NCI-H146 treated with DMSO at 0.1 percent for 48 hours (cell line): Measurements from ENCODE around the gene TTLL3.

ENCODE experiments used
- DNase-seq: peaks from one replicate; lab custom pipeline; 2025; ENCODE audit not compliant: unreplicated experiment; lab: John Stamatoyannopoulos, UW

TTLL3 gene

DNA sequence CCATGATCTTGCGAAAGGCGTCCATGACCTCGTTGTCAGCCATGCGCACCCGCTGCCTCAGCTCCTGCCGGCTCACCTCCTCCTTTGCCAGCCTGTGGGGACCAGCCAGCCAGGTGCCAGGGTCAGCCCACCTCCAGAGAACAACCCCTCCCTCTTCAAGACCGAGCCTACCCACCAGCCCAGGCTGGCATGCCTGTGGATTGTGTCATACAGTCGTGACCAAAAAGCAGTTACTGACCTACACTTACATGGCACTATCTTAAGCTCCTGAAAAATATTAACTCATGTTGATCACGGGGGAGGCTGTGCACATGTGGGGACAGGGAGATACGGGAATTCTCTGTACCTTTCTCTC lies 29.6 kb upstream of the TTLL3 start:
- no peak for DNase-seq

- no peak for DNase-seq
Observed at GRCh38 chr3:9780910-9781309, 29.2 kb upstream of the TTLL3 start.

DNA sequence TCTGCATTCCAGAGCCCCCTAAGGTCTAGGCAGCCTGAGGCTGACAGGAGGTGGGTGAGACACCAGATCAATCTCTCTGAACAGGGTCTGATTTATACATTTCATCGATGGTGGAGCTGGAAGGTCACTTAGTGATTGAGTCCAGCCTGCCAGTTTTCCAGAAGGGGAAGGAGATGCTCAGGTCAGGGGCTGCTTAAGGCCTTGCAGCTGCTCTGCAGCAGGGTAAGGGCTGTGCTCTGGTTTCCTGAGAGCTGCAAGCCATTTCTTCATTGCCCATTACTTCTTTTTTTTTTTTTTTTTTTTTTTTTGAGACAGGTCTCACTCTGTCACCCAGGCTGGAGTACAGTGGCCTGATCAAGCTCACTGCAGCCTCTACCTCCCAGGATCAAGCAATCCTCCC lies 28.5 kb upstream of the TTLL3 start:
- no peak for DNase-seq

- no peak for DNase-seq
Observed at GRCh38 chr3:9781978-9782603, 28.0 kb upstream of the TTLL3 start.

GRCh38 chr3:9782770-9783169 lies 27.3 kb upstream of the TTLL3 start:
- no peak for DNase-seq

DNA sequence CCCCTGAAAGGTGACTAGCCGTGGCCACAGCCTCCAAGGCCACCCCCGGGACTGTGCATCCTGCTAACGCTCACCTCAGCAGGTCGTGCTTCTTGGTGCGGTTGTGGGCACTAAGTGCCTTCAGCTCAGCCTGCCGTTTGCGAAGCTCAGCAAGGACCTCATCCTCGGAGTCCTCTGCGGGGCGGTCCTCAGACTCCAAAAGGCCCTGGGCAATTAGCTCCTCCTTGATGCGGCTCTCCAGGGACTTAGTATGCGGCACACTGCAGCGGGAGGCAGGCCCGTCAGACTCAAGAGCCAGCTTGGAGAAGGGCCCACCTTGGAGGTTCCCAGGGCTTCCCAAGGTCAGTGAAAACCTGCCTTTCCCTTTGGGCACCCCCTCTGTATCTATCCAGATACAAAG lies 26.1 kb upstream of the TTLL3 start:
- DNase-seq = no peak

- DNase-seq = no peak
Observed at GRCh38 chr3:9784965-9785364, 25.1 kb upstream of the TTLL3 start.

DNA sequence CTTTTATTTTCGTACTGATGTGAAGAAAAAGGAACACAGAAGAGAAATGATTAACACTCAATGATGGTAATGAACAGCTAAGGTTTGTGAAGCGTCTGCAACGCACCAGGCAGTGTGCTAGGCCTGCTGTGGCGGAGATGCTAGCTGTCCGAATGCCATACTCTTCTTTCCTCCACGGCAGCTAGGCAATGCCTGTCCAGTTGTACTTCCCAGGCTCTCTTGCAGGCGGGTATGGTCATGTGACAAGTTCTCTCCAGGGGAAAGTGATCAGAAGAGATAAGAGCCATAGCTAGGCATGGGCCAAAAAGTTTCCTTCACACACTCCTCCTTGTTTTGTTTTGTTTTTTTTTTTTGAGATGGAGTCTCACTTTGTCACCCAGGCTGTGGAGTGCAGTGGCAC lies 24.5 kb upstream of the TTLL3 start:
- DNase-seq = no peak

GRCh38 chr3:9786209-9786739 lies 23.8 kb upstream of the TTLL3 start:
- no peak for DNase-seq

- DNase-seq = no peak
Observed at GRCh38 chr3:9786825-9787669, 23.0 kb upstream of the TTLL3 start.

DNA sequence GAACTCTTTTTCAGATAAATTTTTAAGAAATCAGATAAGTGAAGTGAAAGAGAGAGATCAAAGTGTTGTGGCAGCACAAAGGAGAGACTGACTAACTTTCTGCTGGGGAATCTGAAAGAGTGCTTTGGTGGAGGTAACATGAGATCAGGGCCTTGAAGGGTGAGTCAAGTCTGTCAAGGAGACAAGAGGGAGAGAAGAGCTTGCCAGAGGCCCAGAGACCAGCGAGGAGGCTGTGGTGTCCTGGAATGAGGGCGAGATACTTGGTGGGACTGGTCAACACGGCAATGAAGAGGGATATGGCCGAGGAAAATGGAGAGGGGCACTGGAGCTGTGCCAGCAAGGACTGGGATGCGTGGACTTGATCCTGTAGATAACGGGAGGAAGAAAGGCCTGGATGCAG lies 22.3 kb upstream of the TTLL3 start:
- no peak for DNase-seq

DNA sequence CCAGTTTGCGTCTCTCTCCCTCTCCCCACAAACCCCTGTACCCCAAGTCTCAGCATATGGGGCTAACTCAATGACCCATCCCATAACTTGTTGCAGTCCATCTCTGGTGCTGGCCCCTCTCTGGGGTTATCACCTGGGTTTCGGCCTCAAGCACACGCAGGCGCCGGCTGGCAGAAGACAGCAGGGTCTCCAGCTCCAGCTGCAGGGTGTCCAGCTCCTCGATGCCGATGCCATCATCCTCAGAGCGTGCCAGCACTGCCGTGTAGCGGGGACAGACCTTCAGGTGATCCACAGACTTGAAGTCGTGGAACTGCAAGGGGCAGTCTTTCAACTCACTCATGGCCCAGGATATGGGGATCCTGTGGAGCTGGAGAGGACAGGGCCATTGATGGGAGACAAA lies 18.9 kb upstream of the TTLL3 start:
- no peak for DNase-seq

GRCh38 chr3:9791790-9792404 lies 18.2 kb upstream of the TTLL3 start:
- no peak for DNase-seq

DNA sequence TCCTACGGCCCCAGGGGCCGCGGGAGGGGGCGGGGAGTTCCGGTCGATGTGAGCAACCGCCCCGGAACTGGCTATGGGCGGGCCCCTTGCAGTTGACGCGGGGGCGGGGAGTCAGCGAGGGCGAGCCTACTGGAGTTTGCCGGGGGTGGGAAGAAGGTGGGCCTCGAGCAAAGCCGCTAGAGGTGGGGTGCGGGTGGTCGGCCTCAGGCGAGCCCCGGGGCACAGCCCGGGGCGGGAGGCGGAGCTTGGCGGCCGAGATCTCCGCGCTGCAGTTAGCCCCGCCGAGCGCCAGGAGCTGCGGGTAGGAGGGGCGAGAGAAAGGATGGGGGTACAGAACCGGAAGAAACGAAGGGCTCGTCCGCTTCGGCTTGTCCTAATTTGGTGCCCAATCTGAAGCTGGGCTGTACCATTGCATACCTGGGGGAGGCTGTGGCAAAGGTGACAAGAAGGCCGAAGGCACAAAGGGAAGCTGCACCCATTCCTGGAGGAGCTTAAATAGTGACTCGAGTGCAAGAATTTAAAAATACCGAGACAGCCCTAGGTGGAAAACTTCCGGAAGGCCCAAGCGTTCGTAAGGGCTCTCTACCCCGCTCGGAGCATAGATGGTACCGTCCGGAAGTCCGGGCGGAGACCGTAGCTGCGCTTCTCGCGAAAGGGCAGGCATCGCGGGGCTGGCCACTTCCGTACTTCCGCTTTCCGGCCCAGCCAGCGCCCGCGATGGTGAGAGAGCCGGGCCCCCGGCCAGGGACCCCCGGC lies 17.5 kb upstream of the TTLL3 start, which contains the start of the genes ARPC4 and TADA3:
ARPC4 (plus strand) TSS at position 678 of the 756 bp plus-strand sequence; CDS start at position 718, 40 bp downstream.
TADA3 (minus strand) TSS at position 69 of the 756 bp plus-strand sequence. CDS start 1,007 bp downstream, outside the sequence.
- DNase-seq = peak; percentile 88

DNA sequence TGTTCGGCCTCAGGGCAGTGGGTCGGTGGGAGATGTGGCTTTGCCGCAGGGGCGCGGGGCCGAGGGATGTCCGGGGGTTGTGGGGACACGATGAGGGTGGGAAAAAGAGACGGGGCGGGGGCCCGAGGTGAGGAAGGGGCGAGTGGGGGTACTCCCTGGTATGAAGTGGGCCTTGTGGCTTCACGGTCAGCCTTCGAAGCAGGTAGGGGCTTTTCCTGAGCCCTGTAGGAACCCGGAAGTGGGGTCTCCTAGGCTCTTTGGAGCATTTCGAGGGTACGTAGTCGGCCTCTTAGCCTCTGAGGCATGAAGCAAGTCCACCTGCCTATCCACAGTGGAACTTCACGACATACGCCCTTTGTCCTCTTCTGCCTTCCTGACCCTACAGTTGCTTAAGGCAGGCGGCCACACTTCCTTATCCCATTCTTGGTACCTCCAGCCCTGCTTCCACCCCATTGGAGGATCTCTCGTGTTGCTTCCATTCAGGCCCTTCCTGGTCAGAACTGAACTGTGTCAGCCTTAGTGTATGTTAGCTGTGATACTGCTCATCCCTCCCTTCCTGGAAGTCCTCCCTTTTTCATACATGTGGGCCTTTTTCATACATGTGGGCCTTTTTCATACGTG lies 16.8 kb upstream of the TTLL3 start:
- DNase-seq = no peak

DNA sequence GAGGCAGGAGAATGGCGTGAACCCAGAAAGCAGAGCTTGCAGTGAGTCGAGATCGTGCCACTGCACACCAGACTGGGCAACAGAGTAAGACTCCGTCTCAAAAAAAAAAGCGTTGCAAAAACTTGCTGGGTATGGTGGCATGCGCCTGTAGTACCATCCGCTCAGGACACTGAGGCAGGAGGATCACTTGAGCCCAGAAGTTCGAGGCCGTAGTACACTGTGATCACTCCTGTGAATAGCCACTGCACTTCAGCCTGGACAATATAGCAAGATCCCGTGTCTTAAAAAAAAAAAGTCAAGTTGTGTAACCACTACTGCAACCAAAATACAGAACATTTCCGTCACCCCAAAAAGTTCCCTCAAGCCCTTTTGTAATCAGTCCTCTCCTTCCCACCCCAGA lies 15.7 kb upstream of the TTLL3 start:
- DNase-seq = no peak

- no peak for DNase-seq
Observed at GRCh38 chr3:9795207-9795606, 14.9 kb upstream of the TTLL3 start.

- DNase-seq = no peak
Observed at GRCh38 chr3:9797196-9797945, 12.7 kb upstream of the TTLL3 start.

DNA sequence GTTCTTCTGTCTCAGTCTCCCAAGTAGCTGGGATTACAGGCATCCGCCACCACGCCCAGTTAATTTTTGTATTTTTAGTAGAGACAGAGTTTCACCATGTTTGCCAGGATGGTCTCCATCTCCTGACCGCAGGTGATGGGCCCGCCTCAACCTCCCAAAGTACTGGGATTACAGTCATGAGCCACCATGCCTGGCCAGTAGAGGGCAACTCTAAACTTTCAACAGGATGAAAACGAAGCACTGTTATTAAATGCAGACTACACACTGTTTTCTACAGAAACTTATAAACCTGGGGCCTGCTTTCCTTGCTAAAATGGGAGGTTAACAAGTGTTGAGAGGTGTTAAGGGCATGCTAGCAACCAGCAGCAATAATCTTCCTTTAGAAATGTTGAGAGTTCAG lies 9.5 kb upstream of the TTLL3 start:
- no peak for DNase-seq

GRCh38 chr3:9803494-9803893 lies 6.6 kb upstream of the TTLL3 start:
- no peak for DNase-seq
